ENCODE measurements around the gene HRAS. TPM values are rescaled to one million over a fixed set of nuclear protein-coding genes. Genes with fewer than 3 reads are reported as not detected.

The HRAS gene
- total RNA-seq, 1 donor from 2014 or later = 76.6 TPM

GRCh38 chr11:503179-503981 lies 32.0 kb downstream of the HRAS start:
- H3K27ac Mint-ChIP-seq = no peak overlapping the region
- no peaks in the 10 kb centered on the region for H3K9me3 Mint-ChIP-seq
- H3K4me3 Mint-ChIP-seq = peak overlapping the region; percentile 47
- H3K36me3 Mint-ChIP-seq (ENCODE audit: low read depth) = peaks cover 18% of the 10 kb centered on the region
- H3K27me3 Mint-ChIP-seq (ENCODE audit: insufficient read depth) = no peaks in the 10 kb centered on the region
- H3K4me1 Mint-ChIP-seq (ENCODE audit: low read depth) = peaks cover 15% of the 10 kb centered on the region
- DNase-seq (ENCODE audit: low spot score) = no peak
- intact Hi-C loops (cut with micrococcal nuclease) = no loop called here

- H3K27me3 Mint-ChIP-seq (ENCODE audit: insufficient read depth) = no peaks in the 10 kb centered on the region
- DNase-seq (ENCODE audit: low spot score) = no peak
- no peak overlapping the region for H3K27ac Mint-ChIP-seq
- peaks cover 16% of the 10 kb centered on the region for H3K4me1 Mint-ChIP-seq (ENCODE audit: low read depth)
- peak overlapping the region; percentile 63 for H3K4me3 Mint-ChIP-seq
- intact Hi-C loops (cut with micrococcal nuclease) = no loop called here
- H3K36me3 Mint-ChIP-seq (ENCODE audit: low read depth) = peaks cover 19% of the 10 kb centered on the region
- H3K9me3 Mint-ChIP-seq = no peaks in the 10 kb centered on the region
Observed at GRCh38 chr11:502288-503178, 32.8 kb downstream of the HRAS start.

GRCh38 chr11:501683-502287 lies 33.6 kb downstream of the HRAS start:
- no peaks in the 10 kb centered on the region for H3K9me3 Mint-ChIP-seq
- H3K36me3 Mint-ChIP-seq (ENCODE audit: low read depth) = peaks cover 26% of the 10 kb centered on the region
- H3K27ac Mint-ChIP-seq = peak overlapping the region; percentile 18
- H3K4me3 Mint-ChIP-seq = no peak overlapping the region
- H3K27me3 Mint-ChIP-seq (ENCODE audit: insufficient read depth) = no peaks in the 10 kb centered on the region
- DNase-seq (ENCODE audit: low spot score) = no peak
- peaks cover 23% of the 10 kb centered on the region for H3K4me1 Mint-ChIP-seq (ENCODE audit: low read depth)
- intact Hi-C loops (cut with micrococcal nuclease) = no loop called here

DNA sequence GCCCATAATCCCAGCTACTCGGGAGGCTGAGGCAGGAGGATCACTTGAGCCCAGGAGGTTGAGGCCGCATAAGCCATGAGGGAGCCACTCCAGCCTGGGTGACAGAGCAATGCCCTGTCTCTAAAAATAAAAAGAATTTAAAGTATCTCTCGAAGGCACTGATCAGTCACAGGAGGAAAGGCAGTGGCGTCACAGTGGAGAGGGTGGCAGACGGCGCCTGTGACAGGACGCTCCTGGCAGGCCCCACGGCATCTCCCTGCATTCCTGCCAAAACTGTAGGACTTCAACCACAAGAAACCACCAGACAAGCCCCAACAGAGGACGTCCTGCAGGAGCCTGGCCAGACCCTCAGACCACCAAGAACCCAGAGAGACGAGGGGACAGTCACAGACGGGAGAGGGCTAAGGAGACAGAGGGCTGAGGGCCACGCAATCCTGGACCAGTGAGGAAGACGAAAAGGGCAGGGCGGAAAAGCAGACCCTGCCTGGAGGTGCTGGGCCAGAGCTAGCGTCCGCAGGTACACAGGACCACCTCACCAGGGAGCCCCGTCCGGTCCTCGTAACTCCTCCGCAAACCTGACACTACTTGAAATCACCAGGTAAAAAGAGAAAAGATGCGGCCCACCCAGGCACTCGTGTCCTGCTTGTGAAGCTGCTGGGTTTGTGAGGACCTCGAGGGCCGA lies 34.2 kb downstream of the HRAS start:
- Mint-ChIP-seq H3K27ac (no peak overlapping the region), H3K4me3 (no peak overlapping the region), H3K4me1 (ENCODE audit: low read depth) (peaks cover 23% of the 10 kb centered on the region), H3K9me3 (no peaks in the 10 kb centered on the region), H3K36me3 (ENCODE audit: low read depth) (peaks cover 25% of the 10 kb centered on the region), H3K27me3 (ENCODE audit: insufficient read depth) (no peaks in the 10 kb centered on the region)
- intact Hi-C loops (cut with micrococcal nuclease) = no loop called here
- DNase-seq (ENCODE audit: low spot score) = no peak

- no peak overlapping the region for H3K27ac Mint-ChIP-seq
- no peaks in the 10 kb centered on the region for H3K27me3 Mint-ChIP-seq (ENCODE audit: insufficient read depth)
- H3K4me3 Mint-ChIP-seq = no peak overlapping the region
- DNase-seq (ENCODE audit: low spot score) = no peak
- intact Hi-C loops (cut with micrococcal nuclease) = no loop called here
- H3K9me3 Mint-ChIP-seq = no peaks in the 10 kb centered on the region
- peaks cover 13% of the 10 kb centered on the region for H3K4me1 Mint-ChIP-seq (ENCODE audit: low read depth)
- H3K36me3 Mint-ChIP-seq (ENCODE audit: low read depth) = peaks cover 28% of the 10 kb centered on the region
Observed at GRCh38 chr11:499201-500076, 35.9 kb downstream of the HRAS start.

DNA sequence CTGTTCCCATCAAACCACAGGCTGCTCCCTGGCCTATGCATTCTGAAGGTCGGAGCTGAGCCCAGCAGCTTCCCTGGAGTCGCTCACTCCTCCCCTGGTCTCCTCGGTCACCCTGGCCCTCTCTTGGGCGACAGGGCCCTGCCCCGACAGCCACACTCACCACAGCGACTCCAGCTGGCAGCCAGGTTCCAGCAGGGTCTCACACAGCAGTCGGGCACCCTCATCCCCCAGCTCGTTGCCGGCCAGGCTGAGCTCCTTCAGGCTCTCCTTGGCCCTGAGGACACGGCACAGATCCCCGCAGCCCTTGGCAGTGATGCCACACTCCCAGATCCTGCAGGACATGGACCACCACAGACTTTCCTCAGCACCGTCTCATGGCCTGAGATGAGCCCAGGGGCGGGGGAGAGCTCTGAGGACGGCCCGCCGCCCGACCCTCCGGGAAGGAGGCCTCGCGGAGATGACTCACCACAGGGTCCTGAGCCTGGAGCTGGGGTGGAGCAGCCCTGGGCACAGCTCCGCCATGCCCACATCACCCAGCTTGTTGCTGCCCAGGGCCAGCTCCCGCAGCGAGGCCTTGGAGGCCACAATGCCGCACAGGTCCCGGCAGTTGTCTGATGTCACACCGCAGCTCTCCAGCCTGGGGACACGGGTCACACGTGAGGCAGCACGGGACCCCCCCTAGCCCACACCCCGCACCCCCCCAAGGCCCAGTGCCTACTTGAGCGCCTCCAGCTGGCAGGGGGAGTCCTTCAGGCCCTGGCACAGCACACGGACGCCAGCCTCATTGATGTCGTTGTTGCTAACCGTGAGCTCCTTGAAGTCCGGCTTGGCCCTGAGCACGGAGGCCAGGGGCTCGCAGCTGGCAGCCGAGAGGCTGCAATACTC lies 36.8 kb downstream of the HRAS start:
- intact Hi-C loops (cut with micrococcal nuclease) = no loop called here
- Mint-ChIP-seq H3K27ac (no peak overlapping the region), H3K4me3 (no peak overlapping the region), H3K4me1 (ENCODE audit: low read depth) (peaks cover 13% of the 10 kb centered on the region), H3K36me3 (ENCODE audit: low read depth) (peaks cover 28% of the 10 kb centered on the region), H3K9me3 (no peaks in the 10 kb centered on the region), H3K27me3 (ENCODE audit: insufficient read depth) (no peaks in the 10 kb centered on the region)
- DNase-seq (ENCODE audit: low spot score) = no peak

DNA sequence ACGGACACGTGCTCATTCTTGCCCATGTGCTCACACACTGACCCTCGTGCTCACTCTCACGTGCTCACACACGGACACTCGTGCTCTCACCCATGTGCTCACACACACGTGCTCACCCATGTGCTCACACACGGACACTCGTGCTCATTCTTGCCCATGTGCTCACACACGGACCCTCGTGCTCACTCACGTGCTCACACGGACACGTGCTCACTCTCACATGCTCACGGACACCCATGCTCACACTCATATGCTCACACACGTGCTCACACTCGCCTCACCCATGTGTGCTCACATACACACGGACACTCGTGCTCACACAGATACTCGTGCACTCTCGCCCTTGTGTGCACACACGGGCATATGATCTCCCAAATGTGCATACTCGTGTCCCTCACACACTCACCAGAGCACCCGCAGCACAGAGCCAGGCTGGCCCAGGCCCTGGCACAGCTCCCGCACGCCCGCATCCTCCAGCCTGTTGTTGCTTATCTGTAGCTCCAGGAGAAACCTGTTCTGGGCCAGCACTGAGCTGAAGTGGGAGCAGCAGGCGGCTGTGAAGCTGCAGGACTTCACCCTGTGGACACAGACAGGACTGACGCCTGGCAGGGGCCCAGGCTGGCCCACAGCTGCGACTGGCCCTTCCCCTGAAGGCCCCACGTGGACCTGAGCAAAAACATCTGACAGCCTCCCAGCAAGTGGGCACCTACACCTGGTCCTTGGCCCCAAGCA lies 37.6 kb downstream of the HRAS start:
- no peak for DNase-seq (ENCODE audit: low spot score)
- Mint-ChIP-seq H3K27ac (no peak overlapping the region), H3K9me3 (no peaks in the 10 kb centered on the region), H3K27me3 (ENCODE audit: insufficient read depth) (no peaks in the 10 kb centered on the region), H3K4me1 (ENCODE audit: low read depth) (peaks cover 8% of the 10 kb centered on the region), H3K36me3 (ENCODE audit: low read depth) (peaks cover 28% of the 10 kb centered on the region), H3K4me3 (no peak overlapping the region)
- intact Hi-C loops (cut with micrococcal nuclease) = no loop called here

- H3K27ac Mint-ChIP-seq = peak overlapping the region; percentile 63
Observed at GRCh38 chr11:496834-497564, 38.4 kb downstream of the HRAS start.

DNA sequence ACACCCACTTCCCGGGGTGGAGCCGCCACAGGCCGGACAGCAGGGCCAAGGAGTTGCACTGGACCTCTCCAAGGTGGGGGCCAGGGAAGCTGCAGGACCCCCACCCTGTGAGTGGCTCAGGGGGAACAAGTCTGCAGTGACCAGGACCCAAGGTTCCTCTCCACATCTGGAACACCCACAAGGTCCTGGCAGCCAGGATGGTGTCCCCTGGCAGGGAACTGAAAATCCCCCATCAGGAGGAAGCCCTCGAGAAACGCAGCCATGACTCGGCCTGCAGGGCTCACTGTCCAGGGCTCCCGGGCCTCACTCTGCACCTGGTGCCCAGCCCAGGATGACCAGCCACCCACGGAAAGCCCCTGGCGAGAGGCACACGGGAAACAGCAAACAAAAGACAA lies 39.8 kb downstream of the HRAS start:
- no peak for DNase-seq (ENCODE audit: low spot score)
- Mint-ChIP-seq H3K4me3 (no peak overlapping the region), H3K27ac (no peak overlapping the region), H3K27me3 (ENCODE audit: insufficient read depth) (no peaks in the 10 kb centered on the region), H3K4me1 (ENCODE audit: low read depth) (peaks cover 8% of the 10 kb centered on the region), H3K9me3 (no peaks in the 10 kb centered on the region), H3K36me3 (ENCODE audit: low read depth) (peaks cover 27% of the 10 kb centered on the region)
- intact Hi-C loops (cut with micrococcal nuclease) = no loop called here

More at GRCh38 chr11:496834-497564, 38.4 kb downstream of the HRAS start:
- DNase-seq (ENCODE audit: low spot score) = no peak
- Mint-ChIP-seq H3K36me3 (ENCODE audit: low read depth) (peaks cover 28% of the 10 kb centered on the region), H3K4me3 (no peak overlapping the region), H3K4me1 (ENCODE audit: low read depth) (peaks cover 8% of the 10 kb centered on the region), H3K27me3 (ENCODE audit: insufficient read depth) (no peaks in the 10 kb centered on the region), H3K9me3 (no peaks in the 10 kb centered on the region)
- intact Hi-C loops (cut with micrococcal nuclease) = no loop called here

DNA sequence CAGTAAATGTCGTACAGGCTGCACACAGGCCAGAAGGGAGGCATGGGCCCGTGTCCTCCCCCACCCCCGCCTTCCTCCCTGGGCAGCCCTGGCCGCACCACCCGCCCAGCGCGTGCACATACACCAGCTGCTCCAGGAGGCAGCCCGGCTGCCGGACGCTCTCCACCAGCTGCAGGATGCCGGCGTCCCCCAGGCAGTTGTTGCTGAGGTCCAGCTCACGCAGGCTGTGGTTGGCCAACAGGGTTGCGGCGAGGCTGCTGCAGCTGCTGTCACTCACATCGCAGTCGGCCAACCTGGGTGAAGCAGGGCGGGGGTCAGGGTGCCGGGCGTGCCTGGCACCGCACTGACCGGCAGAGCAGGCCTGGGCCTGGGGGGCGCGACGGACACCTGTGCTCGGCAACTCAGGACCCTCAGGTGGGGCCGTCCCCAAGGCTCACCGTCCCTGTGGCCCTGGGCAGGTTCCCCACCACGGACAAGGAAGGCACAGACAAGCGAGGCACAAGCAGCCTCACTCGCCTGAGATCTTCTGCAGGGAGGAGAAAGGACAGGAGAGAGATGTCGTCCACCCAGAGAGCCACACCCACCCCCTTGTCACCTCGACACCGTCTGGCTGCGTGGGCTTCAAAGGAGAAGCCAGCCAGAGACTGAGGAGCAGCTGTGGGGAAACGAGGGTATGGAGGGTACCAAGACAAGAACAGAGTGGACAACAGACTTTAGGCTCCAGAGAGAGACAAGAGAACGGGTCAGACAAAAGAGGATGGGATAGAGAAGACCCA lies 40.4 kb downstream of the HRAS start:
- no peak for DNase-seq (ENCODE audit: low spot score)
- Mint-ChIP-seq H3K36me3 (ENCODE audit: low read depth) (peaks cover 27% of the 10 kb centered on the region), H3K27ac (no peak overlapping the region), H3K27me3 (ENCODE audit: insufficient read depth) (no peaks in the 10 kb centered on the region), H3K4me1 (ENCODE audit: low read depth) (peaks cover 8% of the 10 kb centered on the region), H3K4me3 (no peak overlapping the region), H3K9me3 (no peaks in the 10 kb centered on the region)
- intact Hi-C loops (cut with micrococcal nuclease) = no loop called here

Measured in activated T-helper 1 cell treated with anti-CD3 and anti-CD28 coated beads, Interleukin-12 subunit alpha, Interleukin-12 subunit beta, Interleukin-2, Interleukin-4 antibody, amounts not matched to agents 30 ng/mL and 10 ng/mL and 1 ng/mL, durations not matched to agents 14 hours and 24 hours and 36 hours (primary cell).